ENCODE data around the gene DEDD. TPM values are rescaled to one million over a fixed set of nuclear protein-coding genes. Genes with fewer than 3 reads are reported as not detected.

Gene DEDD
- total and polyA plus RNA-seq, 2 of the 4 experiments (the other 2 are of a cell fraction), result 40.2 to 47.9 TPM

GRCh38 chr1:161159087-161159912 lies 26.8 kb upstream of the DEDD start, which contains the start of gene USP21:
Gene USP21 (plus strand): TSS chr1:161159500. CDS start chr1:161160641, 1,141 bp downstream.
- peaks cover 20 to 46% of the 10 kb centered on the region in 2 experiments for H3K79me1 ChIP-seq (ENCODE audit: low read depth in 1 of 2, low read length in 2 of 2)
- peak within 1 kb of the TSS; percentile 97 for H2AK9ac ChIP-seq (replicated peaks; ENCODE audit: low read depth, low read length, poor library complexity)
- ChIA-PET CTCF (interaction anchor here (0.7 to 1.0 kb wide), 2 partner anchors 23 to 61 kb away, joined by 4 read pairs; no protein-coding TSS in a partner anchor), POLR2A (ENCODE audit: unreplicated experiment) (no interaction called here)
- dilution Hi-C loops (cut with HindIII; ENCODE audit: low sequenced_read_pairs, unreplicated experiment), result no loop called here
- H3K9me3 ChIP-seq (ENCODE audit: control insufficient read depth, insufficient read depth, low read length), result no peaks in the 10 kb centered on the region
- in situ Hi-C loops (cut with MboI; ENCODE audit: low sequenced_read_pairs), result no loop called here
- peak within 1 kb of the TSS; percentile 96 for H2AFZ ChIP-seq (replicated peaks; ENCODE audit: low read length, poor library complexity)
- peak within 1 kb of the TSS; percentile 26; the same call in 1 of the 2 replicates for H2BK120ac ChIP-seq (ENCODE audit: low read depth, low read length)
- H3K56ac ChIP-seq (ENCODE audit: extremely low read depth, insufficient read depth, low read length), result peak within 1 kb of the TSS; percentile 36
- peak within 1 kb of the TSS; percentile 82 for H2AK5ac ChIP-seq (ENCODE audit: low read depth, low read length)
- H3K18ac ChIP-seq (ENCODE audit: low read depth, low read length), result peak within 1 kb of the TSS; percentile 56
- H4K91ac ChIP-seq (ENCODE audit: insufficient read depth, low read depth, low read length), result peak within 1 kb of the TSS; percentile 73
- H3K4ac ChIP-seq (ENCODE audit: low read depth, low read length), result peak within 1 kb of the TSS; percentile 97
- peak within 1 kb of the TSS; percentile 89 for H4K5ac ChIP-seq (ENCODE audit: low read depth, low read length)
- H3K14ac ChIP-seq (replicated peaks; ENCODE audit: low read depth, low read length), result peak within 1 kb of the TSS; percentile 98
- peak within 1 kb of the TSS; percentile 98 for H3K4me2 ChIP-seq (ENCODE audit: low read depth, low read length)
- BruUV-seq (replicated peaks), result no TSS peak
- peak within 1 kb of the TSS; percentile 15; the same call in 1 of the 3 replicates for H2BK15ac ChIP-seq (ENCODE audit: low read depth, low read length)
- H3K36me3 ChIP-seq (ENCODE audit: control insufficient read depth, insufficient read depth, low read length), result peaks cover 31% of the 10 kb centered on the region
- peak; percentile 84 for DNase-seq
- no peaks in the 10 kb centered on the region for H3K27me3 ChIP-seq (ENCODE audit: control insufficient read depth, insufficient read depth, low read length)
- H3K23ac ChIP-seq (ENCODE audit: low read depth, low read length), result peak within 1 kb of the TSS; percentile 95
- H3K4me1 ChIP-seq (ENCODE audit: control insufficient read depth, insufficient read depth, low read length), result peaks cover 7% of the 10 kb centered on the region
- H3K9me1 ChIP-seq (ENCODE audit: insufficient read depth, low read length), result peaks cover 17% of the 10 kb centered on the region
- H3K9ac ChIP-seq (ENCODE audit: low read depth, low read length), result peak within 1 kb of the TSS; percentile 82
- intact Hi-C loops (cut with micrococcal nuclease), result no loop called here
- H4K20me1 ChIP-seq (ENCODE audit: insufficient read depth, low read length), result no peaks in the 10 kb centered on the region
- peak within 1 kb of the TSS; percentile 83 for H3K4me3 ChIP-seq (ENCODE audit: insufficient read depth, low read depth, low read length)
- no peak within 1 kb of the TSS for H2BK20ac ChIP-seq (ENCODE audit: low read depth, low read length)
- H4K8ac ChIP-seq (ENCODE audit: low read depth in 2 of 2, low read length in 2 of 2), result peak within 1 kb of the TSS; percentile 85 to 98
- TF ChIP-seq MAZ (IDR thresholded peaks at IDR 0.05; ENCODE audit: borderline replicate concordance, low read depth, low read length) (peak; percentile 57), POLR2A (IDR thresholded peaks at IDR 0.05; ENCODE audit: low read depth, low read length) (no peak; the same call in 1 of the 2 replicates), MXI1 (IDR thresholded peaks at IDR 0.05; ENCODE audit: borderline replicate concordance, low read depth, low read length) (peak; percentile 34; the same call in 1 of the 2 replicates), RCOR1 (IDR thresholded peaks at IDR 0.05; ENCODE audit: insufficient replicate concordance, low read length) (no peak), CTCF (conservative IDR thresholded peaks at IDR 0.05; ENCODE audit: low read depth, low read length) (0 out of 2 replicates have a peak, but pooled peaks have one; percentile 16)
- WGBS, 2 experiments (ENCODE audit: extremely low coverage in 2 of 2, insufficient read length in 1 of 2), result 0% methylated on average over 5 of the region's 60 CpGs; no CpG with 5 or more reads in 1 of the 2 experiments
- peak within 1 kb of the TSS; percentile 72 for H3K27ac ChIP-seq (ENCODE audit: insufficient read depth, low read length)
- peak; percentile 98 for ATAC-seq (ENCODE audit: low read depth)
- peak within 1 kb of the TSS; percentile 74 for H2BK5ac ChIP-seq (ENCODE audit: low read depth, low read length, poor library complexity, severe bottlenecking)
